A549 (cell line): Measurements from ENCODE around the gene TTN.

Source experiments
- CEBPB ChIP-seq, 2 experiments: fragments of >200 bp in 1 of 2; sonication (Bioruptor Twin) in 1 of 2; formaldehyde crosslinking in 1 of 2; IDR thresholded peaks; 2 replicates each; pipeline ENCODE4 v1.6.1; 2012 to 2016
- CHD4 ChIP-seq: fragments of 200-600 bp; sonication (generic); IDR thresholded peaks from 2 replicates; pipeline ENCODE4 v1.6.1; 2016; ENCODE audit warnings: antibody characterized with exemption, mild to moderate bottlenecking, borderline replicate concordance
- HDAC2 ChIP-seq: fragments of 200-600 bp; sonication (generic); IDR thresholded peaks from 2 replicates; pipeline ENCODE4 v1.6.1; 2016
- MYC ChIP-seq: IDR thresholded peaks from 2 replicates; pipeline ENCODE4 v1.6.1; 2012; ENCODE audit warnings: mild to moderate bottlenecking, inconsistent platforms, low read length, improper control_type of control experiment, borderline replicate concordance
- POLR2A ChIP-seq: IDR thresholded peaks from 2 replicates; pipeline ENCODE4 v1.6.1; 2012; ENCODE audit warnings: mild to moderate bottlenecking, low read length
- RARB ChIP-seq: fragments of 250-450 bp; sonication (Bioruptor Pico); IDR thresholded peaks from 2 replicates; pipeline ENCODE4 v1.8.0; 2021; ENCODE audit warnings: mild to moderate bottlenecking, moderate library complexity
- RCOR1 ChIP-seq: fragments of 150-350 bp; IDR thresholded peaks from 2 replicates; pipeline ENCODE4 v1.6.1; 2014; ENCODE audit warnings: antibody characterized with exemption, low read length, low read depth
- RNF2 ChIP-seq: fragments of 200-600 bp; sonication (generic); IDR thresholded peaks from 2 replicates; pipeline ENCODE4 v1.6.1; 2016; ENCODE audit warnings: low read depth, mild to moderate bottlenecking, antibody characterized with exemption, moderate library complexity, borderline replicate concordance
- TF ChIP-seq, protein P1 (sequence below): fragments of >200 bp; sonication (Bioruptor Twin); formaldehyde crosslinking; IDR thresholded peaks from 3 replicates; pipeline ENCODE4 v1.5.1; 2016
- TF ChIP-seq, protein P2 (sequence below): fragments of 200-600 bp; sonication (generic); IDR thresholded peaks from 2 replicates; pipeline ENCODE4 v1.6.1; 2016; ENCODE audit warnings: antibody characterized with exemption, mild to moderate bottlenecking, moderate library complexity
- TF ChIP-seq, protein P3 (sequence below): fragments of >200 bp; sonication (Bioruptor Twin); formaldehyde crosslinking; IDR thresholded peaks from 3 replicates; pipeline ENCODE4 v1.6.1; 2016
- TF ChIP-seq, protein P4 (sequence below): fragments of >200 bp; sonication (Bioruptor Twin); formaldehyde crosslinking; IDR thresholded peaks from 2 replicates; pipeline ENCODE4 v1.6.1; 2016

- TF ChIP-seq, protein P1, sequence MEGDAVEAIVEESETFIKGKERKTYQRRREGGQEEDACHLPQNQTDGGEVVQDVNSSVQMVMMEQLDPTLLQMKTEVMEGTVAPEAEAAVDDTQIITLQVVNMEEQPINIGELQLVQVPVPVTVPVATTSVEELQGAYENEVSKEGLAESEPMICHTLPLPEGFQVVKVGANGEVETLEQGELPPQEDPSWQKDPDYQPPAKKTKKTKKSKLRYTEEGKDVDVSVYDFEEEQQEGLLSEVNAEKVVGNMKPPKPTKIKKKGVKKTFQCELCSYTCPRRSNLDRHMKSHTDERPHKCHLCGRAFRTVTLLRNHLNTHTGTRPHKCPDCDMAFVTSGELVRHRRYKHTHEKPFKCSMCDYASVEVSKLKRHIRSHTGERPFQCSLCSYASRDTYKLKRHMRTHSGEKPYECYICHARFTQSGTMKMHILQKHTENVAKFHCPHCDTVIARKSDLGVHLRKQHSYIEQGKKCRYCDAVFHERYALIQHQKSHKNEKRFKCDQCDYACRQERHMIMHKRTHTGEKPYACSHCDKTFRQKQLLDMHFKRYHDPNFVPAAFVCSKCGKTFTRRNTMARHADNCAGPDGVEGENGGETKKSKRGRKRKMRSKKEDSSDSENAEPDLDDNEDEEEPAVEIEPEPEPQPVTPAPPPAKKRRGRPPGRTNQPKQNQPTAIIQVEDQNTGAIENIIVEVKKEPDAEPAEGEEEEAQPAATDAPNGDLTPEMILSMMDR: no peak
- TF ChIP-seq, protein P2, sequence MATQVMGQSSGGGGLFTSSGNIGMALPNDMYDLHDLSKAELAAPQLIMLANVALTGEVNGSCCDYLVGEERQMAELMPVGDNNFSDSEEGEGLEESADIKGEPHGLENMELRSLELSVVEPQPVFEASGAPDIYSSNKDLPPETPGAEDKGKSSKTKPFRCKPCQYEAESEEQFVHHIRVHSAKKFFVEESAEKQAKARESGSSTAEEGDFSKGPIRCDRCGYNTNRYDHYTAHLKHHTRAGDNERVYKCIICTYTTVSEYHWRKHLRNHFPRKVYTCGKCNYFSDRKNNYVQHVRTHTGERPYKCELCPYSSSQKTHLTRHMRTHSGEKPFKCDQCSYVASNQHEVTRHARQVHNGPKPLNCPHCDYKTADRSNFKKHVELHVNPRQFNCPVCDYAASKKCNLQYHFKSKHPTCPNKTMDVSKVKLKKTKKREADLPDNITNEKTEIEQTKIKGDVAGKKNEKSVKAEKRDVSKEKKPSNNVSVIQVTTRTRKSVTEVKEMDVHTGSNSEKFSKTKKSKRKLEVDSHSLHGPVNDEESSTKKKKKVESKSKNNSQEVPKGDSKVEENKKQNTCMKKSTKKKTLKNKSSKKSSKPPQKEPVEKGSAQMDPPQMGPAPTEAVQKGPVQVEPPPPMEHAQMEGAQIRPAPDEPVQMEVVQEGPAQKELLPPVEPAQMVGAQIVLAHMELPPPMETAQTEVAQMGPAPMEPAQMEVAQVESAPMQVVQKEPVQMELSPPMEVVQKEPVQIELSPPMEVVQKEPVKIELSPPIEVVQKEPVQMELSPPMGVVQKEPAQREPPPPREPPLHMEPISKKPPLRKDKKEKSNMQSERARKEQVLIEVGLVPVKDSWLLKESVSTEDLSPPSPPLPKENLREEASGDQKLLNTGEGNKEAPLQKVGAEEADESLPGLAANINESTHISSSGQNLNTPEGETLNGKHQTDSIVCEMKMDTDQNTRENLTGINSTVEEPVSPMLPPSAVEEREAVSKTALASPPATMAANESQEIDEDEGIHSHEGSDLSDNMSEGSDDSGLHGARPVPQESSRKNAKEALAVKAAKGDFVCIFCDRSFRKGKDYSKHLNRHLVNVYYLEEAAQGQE: no peak
- TF ChIP-seq, protein P3, sequence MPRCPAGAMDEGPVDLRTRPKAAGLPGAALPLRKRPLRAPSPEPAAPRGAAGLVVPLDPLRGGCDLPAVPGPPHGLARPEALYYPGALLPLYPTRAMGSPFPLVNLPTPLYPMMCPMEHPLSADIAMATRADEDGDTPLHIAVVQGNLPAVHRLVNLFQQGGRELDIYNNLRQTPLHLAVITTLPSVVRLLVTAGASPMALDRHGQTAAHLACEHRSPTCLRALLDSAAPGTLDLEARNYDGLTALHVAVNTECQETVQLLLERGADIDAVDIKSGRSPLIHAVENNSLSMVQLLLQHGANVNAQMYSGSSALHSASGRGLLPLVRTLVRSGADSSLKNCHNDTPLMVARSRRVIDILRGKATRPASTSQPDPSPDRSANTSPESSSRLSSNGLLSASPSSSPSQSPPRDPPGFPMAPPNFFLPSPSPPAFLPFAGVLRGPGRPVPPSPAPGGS: no peak
- TF ChIP-seq, protein P4, sequence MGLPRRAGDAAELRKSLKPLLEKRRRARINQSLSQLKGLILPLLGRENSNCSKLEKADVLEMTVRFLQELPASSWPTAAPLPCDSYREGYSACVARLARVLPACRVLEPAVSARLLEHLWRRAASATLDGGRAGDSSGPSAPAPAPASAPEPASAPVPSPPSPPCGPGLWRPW: no peak
- TF ChIP-seq POLR2A (no peak), HDAC2 (no peak), CEBPB (IDR thresholded peaks at IDR 0.05) (no peak), RNF2 (no peak), RCOR1 (no peak), RARB (CRISPR knock-in tag) (no peak), CHD4 (no peak), MYC (no peak)
Measured at GRCh38 chr2:178811901-178812300, 4.7 kb upstream of the TTN start.
